Measurements from ENCODE around the gene ISCU.
"Not testable (repeated sequence)": the region's sequence is repeated elsewhere in the genome, so short reads cannot be mapped to it uniquely, and the experiment has no call there.

ISCU gene

GRCh38 chr12:108589028-108589839 lies 26.8 kb downstream of the ISCU start:
- no peak overlapping the region for H3K4me3 ChIP-seq (ENCODE audit: low read depth, low read length)
- TF ChIP-seq, protein P1, sequence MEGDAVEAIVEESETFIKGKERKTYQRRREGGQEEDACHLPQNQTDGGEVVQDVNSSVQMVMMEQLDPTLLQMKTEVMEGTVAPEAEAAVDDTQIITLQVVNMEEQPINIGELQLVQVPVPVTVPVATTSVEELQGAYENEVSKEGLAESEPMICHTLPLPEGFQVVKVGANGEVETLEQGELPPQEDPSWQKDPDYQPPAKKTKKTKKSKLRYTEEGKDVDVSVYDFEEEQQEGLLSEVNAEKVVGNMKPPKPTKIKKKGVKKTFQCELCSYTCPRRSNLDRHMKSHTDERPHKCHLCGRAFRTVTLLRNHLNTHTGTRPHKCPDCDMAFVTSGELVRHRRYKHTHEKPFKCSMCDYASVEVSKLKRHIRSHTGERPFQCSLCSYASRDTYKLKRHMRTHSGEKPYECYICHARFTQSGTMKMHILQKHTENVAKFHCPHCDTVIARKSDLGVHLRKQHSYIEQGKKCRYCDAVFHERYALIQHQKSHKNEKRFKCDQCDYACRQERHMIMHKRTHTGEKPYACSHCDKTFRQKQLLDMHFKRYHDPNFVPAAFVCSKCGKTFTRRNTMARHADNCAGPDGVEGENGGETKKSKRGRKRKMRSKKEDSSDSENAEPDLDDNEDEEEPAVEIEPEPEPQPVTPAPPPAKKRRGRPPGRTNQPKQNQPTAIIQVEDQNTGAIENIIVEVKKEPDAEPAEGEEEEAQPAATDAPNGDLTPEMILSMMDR (conservative IDR thresholded peaks at IDR 0.05; ENCODE audit: low read depth, low read length) = no peak
- peak; percentile 74 for DNase-seq (ENCODE audit: low read depth)

GRCh38 chr12:108589840-108590229 lies 27.4 kb downstream of the ISCU start:
- no peak overlapping the region for H3K4me3 ChIP-seq (ENCODE audit: low read depth, low read length)
- TF ChIP-seq, protein P1 (conservative IDR thresholded peaks at IDR 0.05; ENCODE audit: low read depth, low read length) = no peak
- DNase-seq (ENCODE audit: low read depth) = no peak

- H3K4me3 ChIP-seq (ENCODE audit: low read depth, low read length); DNase-seq (ENCODE audit: low read depth): not testable (repeated sequence)
Measured at GRCh38 chr12:108590463-108590862, 28.1 kb downstream of the ISCU start.

DNA sequence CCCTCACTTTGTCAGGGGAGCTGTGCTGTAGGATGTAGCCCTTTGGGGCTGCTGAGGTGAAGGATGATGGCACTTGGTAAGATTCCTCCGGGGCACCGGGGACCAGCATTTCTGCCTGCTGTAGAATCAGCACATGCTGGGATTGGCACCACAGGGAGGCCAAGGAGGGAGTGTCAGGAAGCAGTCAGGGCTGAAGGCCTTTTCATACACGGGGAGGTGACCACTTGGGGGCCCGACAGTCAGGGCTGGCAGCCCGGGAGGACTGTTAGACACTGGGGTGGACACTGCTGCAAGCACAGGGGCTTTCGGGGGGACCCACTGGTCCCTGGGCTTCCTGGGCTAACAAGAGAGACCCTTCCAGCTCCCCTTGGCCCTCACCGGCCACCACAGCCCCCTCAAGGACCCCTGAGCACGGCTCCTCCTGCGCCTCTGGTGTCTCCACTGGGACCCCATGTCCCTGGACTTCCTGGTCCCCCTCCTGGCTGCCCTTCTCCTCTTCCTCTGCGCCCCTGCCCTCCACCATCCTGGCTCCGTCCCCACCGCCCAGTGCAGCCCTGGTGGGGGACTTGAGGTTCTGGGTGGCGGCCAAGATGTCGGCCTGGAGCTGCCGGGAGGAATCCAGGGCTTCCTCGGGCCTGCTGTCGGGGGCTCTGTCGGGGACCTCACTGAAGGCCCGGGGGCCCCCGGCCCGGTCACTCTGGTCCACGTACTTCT lies 29.0 kb downstream of the ISCU start:
- no peak overlapping the region for H3K4me3 ChIP-seq (ENCODE audit: low read depth, low read length)
- DNase-seq (ENCODE audit: low read depth) = no peak

GRCh38 chr12:108592033-108592909 lies 29.9 kb downstream of the ISCU start:
- H3K4me3 ChIP-seq (ENCODE audit: low read depth, low read length) = no peak overlapping the region
- TF ChIP-seq, protein P1 (conservative IDR thresholded peaks at IDR 0.05; ENCODE audit: low read depth, low read length) = no peak
- no peak for DNase-seq (ENCODE audit: low read depth)

More for the DNA sequence above, 29.0 kb downstream of the ISCU start:
- TF ChIP-seq, protein P1 (conservative IDR thresholded peaks at IDR 0.05; ENCODE audit: low read depth, low read length) = no peak

GRCh38 chr12:108594323-108594903 lies 32.0 kb downstream of the ISCU start:
- no peak overlapping the region for H3K4me3 ChIP-seq (ENCODE audit: low read depth, low read length)
- DNase-seq (ENCODE audit: low read depth) = no peak
- TF ChIP-seq, protein P1 (conservative IDR thresholded peaks at IDR 0.05; ENCODE audit: low read depth, low read length) = no peak

Data from choroid plexus epithelial cell (primary cell).